GM08714 (cell line): ENCODE measurements around the gene KIF6.
"Not testable (repeated sequence)": the region's sequence is repeated elsewhere in the genome, so short reads cannot be mapped to it uniquely, and the experiment has no call there.

Experiments used
- H3K4me3 ChIP-seq: fragments of 200-500 bp; sonication (Bioruptor generic); 2 replicates; pipeline ENCODE4 v1.5.1; 2014; ENCODE audit warnings: mild to moderate bottlenecking, low read length, inconsistent platforms
- ZNF274 ChIP-seq: IDR thresholded peaks from 2 replicates; pipeline ENCODE4 v1.6.1; 2012; ENCODE audit warnings: mild to moderate bottlenecking, low read depth, low read length

The KIF6 gene

DNA sequence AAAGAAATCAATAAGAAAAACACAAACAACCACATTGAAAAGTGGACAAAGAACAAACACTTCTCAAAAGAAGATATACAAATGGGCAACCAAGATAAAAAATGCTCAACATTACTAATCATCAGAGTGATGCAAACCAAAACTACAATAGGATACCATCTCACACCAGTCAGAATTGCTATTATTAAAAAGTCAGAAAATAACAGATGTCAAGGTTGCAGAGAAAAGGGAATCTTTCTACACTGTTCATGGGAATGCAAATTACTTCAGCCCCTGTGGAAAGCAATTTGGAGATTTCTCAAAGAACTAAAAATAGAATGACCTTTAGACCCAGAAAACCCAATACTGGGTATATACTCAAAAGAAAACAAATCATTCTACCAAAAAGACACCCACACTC, 29.8 kb downstream of the KIF6 start:
- H3K4me3 ChIP-seq: no peak overlapping the region
- TF ChIP-seq ZNF274: no peak

DNA sequence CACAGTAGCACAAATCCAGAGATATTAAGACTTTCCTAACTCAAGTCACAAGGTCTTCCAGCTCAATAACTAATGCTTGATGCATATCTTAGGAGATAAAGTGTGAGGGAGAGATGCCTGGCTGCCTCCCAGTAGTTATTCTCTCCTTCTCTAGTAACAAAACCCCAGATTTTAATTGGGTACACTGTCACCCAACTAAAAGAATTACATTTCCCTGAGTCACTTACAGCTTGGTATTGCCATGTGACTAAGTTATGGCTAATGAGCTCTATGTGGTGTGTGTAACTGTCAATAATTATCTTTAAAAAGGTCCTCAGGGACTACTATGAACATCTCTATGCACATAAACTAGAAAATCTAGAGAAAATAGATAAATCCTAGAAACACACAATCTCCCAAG, 32.0 kb downstream of the KIF6 start:
- no peak overlapping the region for H3K4me3 ChIP-seq
- TF ChIP-seq ZNF274: no peak

DNA sequence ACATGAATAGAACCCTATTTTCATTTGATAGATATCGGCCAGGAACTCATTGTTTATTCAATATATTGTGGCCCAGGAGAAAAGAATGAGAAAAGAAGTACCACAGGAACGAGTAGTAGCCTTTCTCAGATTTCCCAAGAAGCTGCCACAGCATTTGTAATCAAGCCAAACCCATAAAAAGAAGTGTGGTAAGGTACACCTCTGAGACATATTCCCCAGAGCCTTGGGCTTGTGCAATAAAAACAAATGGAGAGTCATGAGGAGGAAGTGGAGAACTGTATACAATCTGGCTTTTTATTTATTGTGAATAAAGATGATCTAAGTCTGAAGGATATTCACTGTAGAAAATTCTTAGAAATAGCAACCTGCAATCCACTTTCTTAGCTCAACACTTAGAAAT, 36.7 kb downstream of the KIF6 start:
- TF ChIP-seq ZNF274: no peak
- H3K4me3 ChIP-seq: no peak overlapping the region

DNA sequence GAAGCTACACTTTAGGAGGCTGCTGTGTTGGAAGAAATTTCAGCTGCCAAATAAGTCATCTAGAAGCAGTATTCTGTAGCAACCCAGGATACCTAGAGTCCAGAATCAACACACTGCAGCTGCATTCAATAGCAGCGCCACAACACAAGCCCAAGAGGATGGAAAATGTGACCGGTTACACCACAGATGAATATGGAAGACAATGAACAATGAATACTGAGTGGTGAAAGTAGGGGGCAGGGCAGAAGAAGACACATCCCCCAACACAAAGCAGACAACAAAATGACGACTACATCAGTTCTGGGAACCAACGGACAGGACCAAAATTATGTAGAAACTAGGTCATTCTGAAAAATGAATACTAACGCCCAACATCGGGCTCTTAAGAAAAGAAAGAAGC, 38.2 kb downstream of the KIF6 start:
- H3K4me3 ChIP-seq: no peak overlapping the region
- TF ChIP-seq ZNF274: no peak

DNA sequence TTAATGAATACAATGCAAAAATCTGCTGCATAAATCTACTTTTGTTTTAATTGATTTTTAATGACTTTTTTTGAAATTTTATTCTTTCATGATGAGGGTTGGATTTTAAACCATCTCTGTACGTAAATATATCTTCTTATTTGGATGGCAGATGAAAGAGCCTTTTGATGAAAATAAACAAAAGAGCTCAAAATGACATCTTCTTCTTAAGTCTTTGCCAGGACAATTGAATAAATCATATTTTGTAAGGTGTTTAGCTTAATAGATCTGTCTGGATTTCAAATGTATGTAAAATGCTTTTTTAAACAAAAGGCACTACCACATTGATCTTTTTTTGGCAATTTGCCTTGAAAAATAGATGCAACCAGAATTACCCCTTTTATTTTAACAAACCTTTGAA, 39.3 kb downstream of the KIF6 start:
- TF ChIP-seq ZNF274: no peak
- no peak overlapping the region for H3K4me3 ChIP-seq

DNA sequence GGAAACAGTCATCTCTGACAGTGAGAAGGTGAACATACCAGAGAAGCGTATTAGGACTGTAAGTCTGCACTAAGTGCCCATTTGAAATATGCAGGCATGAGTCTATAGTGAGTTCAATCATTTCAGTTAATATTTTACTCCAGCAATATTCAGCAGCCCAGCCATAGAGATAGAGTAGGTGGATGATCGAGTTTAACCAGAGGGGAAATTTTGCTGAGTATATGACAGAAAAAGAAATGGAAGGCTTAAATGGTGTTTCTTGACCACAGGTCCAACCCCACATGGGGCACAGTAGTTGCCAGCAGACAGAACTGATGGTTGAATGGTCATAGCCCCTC, 39.8 kb downstream of the KIF6 start:
- H3K4me3 ChIP-seq: no peak overlapping the region
- TF ChIP-seq ZNF274: no peak

DNA sequence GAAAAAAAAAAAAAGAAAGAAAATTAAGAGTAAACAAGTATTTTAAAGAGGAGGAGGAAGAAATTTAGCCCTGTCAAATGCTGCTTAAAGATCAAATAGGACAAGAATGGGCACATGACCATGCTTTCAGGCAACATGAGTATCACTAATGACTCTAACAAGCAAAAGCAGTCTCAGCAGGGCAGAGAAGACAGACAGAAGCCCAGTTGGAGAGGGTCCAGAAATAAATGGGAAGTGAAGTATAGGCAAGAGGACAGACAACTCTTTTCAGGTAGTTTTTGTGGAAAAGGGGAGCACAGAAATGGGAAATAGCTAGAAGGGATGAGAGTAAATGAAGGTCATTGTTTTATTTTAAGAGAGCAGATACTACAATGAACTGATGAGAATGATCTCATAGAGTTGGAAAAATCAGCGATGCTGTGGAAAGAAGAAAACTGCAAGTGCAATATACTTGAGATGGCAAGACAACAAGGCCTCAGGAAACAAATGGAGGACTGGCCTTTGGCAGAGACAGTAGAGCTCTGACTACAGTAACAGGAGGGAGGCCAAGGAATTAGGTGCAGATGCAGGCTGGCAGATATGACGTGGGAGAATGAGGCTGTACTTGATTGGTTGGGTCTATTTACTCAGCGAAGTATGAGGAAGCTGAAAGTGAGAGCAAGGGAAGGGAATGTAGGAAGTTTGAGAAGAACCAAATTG, 40.3 kb downstream of the KIF6 start:
- no peak overlapping the region for H3K4me3 ChIP-seq
- no peak for TF ChIP-seq ZNF274

DNA sequence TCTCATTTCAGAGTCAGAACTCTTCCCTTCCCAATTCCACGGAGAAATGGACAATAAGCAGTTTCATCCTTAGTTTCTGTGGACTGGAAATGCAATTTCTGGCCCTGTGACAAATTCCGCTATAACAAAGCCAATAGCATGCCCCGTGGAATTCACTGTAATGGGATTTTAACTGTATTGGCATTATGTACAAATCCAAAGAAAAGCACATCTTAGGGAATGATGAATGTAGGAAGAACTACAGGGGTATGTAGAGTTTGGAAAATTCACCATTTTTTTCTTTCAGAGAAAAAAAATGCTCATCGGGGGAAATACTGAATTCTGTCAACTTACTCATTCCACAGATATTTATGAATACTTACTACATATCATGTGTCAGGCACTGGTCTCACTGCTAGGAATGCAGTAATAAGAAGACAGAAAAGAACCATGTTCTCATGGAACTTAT, 43.5 kb downstream of the KIF6 start:
- no peak for TF ChIP-seq ZNF274
- no peak overlapping the region for H3K4me3 ChIP-seq

DNA sequence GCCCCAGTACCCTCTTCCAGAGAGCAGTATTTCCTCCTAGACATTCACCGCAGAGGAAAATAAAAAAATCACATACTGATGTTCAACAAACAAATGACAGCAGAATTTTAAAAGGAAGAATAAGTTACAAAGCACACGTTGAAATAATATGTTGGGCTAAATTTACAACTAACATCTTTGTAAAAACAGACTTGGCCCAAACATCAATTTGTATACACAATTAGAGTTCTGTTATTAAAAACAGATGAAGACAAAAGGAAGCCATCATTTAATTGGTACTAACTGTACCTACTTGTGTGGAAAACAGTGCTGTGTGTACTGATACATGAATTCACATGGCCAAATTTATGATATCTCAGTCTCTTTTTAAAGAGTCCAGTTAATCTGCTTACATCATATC, 46.3 kb downstream of the KIF6 start:
- no peak for TF ChIP-seq ZNF274

DNA sequence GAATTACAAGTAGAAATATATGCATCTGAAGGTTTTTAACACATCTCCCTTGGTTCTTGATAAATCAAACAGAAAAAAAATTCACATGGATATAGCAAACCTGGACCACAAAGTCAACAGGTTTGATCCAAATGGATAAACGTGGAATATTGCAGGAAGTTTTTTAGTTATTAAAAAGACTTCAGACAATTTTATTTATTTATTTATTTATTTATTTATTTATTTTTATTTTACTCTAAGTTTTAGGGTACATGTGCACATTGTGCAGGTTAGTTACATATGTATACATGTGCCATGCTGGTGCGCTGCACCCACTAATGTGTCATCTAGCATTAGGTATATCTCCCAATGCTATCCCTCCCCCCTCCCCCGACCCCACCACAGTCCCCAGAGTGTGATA, 47.9 kb downstream of the KIF6 start:
- not testable (repeated sequence) for H3K4me3 ChIP-seq

More for the DNA sequence above, 46.3 kb downstream of the KIF6 start:
- H3K4me3 ChIP-seq: no peak overlapping the region

DNA sequence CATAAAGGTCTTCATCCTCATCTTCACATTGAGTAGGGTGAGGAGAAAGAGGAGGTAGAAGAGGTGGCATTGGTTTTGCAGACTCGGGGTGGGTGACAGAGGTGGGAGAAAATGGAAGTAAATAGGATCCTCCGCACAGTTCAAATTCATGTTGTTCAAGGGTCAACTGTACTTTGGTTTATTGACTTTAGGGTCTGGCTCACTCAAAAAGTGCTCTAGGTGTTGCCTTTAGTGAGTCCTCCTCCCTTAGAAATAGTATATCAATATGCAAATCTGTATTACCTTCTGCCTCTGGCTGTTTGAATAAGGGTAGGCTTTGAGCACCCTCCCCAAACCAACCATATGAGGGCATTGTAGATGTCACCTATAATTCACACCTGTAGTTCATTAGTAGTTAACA, 54.7 kb downstream of the KIF6 start:
- TF ChIP-seq ZNF274: no peak

DNA sequence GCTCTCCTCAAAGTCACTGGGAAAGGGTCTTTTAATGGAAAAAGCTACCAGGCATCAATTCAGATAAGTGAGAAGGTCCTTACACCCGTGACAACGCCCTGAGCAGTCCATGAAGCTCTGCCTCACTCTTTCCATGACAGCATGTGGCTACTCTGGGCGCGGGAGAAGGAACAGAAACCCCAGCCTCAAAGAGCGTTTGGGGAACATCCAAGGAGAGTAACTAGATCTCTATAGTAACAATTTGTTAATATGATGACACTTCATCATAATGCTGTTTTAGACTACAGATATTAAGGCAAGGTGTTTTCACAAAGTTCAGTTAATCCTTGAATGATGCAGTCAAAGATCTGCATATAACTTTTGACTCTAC, 55.2 kb downstream of the KIF6 start:
- H3K4me3 ChIP-seq: no peak overlapping the region
- TF ChIP-seq ZNF274: no peak

More for the DNA sequence above, 54.7 kb downstream of the KIF6 start:
- no peak overlapping the region for H3K4me3 ChIP-seq

DNA sequence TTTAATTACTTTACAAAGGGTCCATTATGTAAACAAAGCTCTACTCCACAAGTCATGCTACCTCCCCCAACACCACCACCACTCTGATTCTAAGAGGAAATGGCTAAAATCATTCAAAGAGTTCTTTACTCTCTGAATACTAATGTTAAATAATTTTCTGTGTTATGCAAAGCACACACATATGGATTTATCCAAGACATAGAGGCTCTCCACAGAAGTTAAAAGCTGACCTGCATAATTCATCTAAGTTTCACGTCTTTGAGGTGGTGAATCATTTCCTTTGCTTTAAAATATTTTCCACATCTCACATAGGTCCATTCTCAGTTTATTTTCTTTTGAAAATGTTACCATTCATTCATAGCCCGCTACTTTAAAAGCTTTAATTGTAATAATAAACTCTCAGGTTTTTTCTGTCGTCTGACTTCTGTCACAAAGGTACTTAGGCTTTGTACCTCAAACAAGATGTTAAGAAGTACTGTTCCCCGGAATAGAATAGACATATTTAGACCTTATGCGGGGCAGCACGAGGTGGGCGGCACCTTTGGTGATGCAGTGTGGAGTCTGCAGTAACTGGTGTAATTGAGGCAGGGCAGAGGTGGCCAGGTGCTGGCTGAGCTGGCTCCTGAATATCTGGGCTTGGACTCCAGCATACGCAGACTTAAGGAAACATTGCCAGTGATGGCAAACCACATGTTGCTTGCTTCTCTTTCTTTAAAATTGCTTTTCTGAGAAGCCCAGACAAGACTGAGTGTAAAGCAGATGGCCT, 55.8 kb downstream of the KIF6 start:
- H3K4me3 ChIP-seq: no peak overlapping the region
- no peak for TF ChIP-seq ZNF274

DNA sequence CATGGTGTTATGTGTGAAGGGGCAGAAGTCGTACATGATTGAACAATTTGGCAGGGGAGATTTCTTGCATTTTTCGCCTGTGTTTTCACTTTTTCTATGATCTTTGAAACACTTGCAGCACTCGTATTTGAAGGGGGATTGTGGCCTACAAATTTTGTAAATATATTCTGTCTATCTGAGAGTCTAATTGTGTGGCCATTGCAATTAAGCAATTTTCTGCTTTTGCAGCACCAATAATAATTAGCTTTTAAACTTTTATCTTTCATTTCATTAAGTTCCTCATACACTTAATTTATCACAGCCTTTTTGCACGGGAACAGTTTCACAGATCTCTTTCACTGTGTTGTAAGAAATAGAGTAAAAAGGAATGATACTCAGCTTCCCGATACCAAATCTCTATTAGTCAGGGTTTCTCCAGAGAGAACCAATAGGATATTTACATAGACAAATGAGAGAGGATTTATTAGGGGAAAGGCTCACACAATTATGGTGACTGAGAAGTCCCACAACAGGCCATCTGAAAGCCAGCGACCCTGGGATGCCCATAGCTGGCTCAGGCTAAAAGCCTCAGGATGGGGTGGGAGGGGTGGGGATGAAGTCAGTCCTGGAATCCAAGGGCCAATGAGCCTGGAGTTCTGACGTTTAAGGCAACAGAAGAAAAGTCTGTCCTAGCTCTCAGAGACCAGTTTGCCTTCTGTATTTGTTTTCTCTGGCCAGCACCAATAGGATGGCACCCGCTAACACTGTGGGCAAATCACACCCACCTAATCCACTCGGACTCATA, 58.3 kb downstream of the KIF6 start:
- no peak for TF ChIP-seq ZNF274
- no peak overlapping the region for H3K4me3 ChIP-seq

DNA sequence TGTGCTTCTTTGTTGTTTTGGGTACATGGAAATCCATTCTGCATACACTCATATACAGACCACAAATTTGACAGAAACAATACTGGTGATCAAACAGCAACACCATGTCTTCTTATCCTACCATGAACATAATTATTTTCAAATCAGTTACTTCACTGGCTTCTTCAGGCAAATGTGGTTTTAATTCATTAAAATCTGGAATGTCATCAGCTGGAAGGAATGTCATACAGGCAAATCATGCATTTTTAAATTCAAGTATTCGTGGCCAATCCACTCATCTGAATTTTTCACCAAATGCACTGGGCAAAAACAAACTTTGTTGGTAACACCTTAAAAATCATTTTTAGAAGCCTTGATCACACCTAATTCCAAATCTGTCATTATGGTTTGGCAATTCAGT, 59.3 kb downstream of the KIF6 start:
- no peak overlapping the region for H3K4me3 ChIP-seq
- no peak for TF ChIP-seq ZNF274
